GM18499 (cell line): ENCODE results near the gene SPOCK2.
"Not testable (repeated sequence)": the region's sequence is repeated elsewhere in the genome, so short reads cannot be mapped to it uniquely, and the experiment has no call there.

ENCODE experiments used
- ATAC-seq: cut with Tn5 transposase; IDR thresholded peaks from one replicate; pipeline ENCODE4 v1.9.1; 2021; ENCODE audit warnings: moderate number of reproducible peaks; ENCODE audit not compliant: insufficient read depth, unreplicated experiment

SPOCK2 gene

DNA sequence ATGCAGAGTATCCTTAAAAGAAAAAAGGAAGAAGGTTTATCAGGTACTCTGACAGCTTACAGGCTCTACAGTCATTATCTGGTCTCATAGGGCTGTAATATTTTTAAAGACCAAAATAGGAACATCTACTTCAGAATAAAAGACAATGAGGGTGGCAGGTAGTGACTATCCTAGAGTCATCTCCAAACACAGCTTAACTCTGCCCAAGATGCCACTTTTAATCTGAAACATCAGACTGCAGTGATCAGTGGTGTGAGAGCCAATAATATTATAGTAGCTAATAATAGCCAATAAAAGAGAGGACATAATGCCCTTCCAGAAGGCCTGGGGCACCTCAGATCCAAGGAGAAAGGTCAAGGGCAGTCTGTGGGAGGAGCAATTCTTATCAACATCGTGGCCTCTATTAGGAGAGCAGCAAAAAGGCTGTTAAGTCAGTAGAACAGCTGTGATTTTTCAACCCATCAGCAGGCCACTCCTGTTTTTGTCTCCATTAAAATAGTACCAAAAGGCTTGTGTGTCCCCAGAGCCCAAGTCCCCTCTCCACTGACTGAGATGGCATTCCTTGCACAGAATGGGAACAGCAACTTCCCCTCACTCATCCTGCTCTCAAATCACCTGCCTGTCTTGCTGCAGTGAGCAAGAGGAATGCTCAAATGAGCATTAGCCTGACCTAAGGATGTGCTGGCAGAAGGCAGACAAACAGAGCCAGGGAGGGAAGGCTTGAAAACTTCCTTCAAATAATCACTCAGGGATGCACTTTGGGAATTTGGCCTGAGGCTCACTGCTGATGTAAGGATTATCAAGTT, 20.7 kb upstream of the SPOCK2 start:
- ATAC-seq: no peak

DNA sequence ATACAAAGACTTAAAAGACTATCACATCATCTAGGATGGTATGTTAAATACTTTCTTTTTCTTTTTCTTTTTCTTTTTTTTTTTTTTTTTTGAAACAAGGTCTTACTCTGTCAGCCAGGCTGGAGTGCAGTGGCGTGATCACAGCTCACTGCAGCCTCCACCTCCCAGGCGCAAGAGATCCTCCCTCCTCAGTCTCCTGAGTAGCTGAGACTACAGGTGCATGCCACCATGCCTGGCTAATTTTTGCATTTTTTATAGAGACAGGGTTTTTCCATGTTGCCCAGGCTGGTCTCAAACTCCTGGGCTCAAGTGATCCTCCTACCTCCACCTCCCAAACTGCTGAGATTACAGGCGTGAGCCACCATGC, 19.6 kb upstream of the SPOCK2 start:
- ATAC-seq: not testable (repeated sequence)

DNA sequence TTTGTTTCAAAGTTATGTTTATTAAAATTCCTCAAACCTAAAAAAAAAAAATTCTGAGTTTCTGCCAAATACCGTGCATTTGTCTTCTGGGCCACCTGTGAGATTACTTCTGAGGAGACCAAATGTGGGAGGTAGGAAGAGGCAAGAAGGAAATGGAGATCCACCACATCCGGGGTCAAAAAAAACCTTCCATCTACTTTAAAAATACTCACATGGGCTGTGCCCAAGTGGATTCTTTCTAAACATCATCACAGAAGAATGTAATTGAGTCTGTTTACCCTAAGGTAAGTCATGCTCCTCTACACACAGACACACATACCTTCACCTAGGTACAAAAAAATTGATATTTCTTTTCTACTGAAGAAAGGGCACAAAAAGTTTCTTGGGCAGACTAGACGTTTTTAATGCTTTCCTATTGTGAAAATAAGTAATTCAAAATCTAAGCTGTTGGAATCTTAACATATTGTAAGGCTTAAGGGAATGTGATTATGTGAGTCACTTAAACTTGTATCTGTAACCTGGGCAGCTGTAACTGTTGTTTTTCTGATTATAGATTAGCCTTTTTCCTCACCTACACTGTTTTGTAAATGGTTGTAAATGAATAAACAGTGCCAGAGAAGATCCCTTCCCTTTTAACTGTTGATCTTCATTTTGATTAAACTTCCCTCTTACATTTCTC, 19.1 kb upstream of the SPOCK2 start:
- ATAC-seq: no peak

DNA sequence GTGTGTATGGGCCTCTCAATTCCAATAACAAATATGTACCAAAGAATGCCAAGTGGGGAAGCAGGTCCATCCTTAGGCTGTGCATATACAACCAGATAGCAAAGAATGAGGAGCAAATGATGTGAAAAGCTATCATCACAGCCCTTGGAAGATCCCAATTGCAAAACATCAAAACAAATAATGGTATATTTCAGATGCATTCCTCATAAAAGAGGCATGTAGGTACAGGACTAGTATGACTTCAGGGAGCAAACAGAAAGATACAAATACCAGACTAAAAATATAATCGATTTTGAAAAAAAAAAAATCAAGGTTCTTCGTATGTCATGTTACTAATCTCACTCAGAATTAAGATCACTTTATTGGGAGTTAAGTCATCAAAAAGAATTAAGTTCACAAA, 18.5 kb upstream of the SPOCK2 start:
- no peak for ATAC-seq

DNA sequence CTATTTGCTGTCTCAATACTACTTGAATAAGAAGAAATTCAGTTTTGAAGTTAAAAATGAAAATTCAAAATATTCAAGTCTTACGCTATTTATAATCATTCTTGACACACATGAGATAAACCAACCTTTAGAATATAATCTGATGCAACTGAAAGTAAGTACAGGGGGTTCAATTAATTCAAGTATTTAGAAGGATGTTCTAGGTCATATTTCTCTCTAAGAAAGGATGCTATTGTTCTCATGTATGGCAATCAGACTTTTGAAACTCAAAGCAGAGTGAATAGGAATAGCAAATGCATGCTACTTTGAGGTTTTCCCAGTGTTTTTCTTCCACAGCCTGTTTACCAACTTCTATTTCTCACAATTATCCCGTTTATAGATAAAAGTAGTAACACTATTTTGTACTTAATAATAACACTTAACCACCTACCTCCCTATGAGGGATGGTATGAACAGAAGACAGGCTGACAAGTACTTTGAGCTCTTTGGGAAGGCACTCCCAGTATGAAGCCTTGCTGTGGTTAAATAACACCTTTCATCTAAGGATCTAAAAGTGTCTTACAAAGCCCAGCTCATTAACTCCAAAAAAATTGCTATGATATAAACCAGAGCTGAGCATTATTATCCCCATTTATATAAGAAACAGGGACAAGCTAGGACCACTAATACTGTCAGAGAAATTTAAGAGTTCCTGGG, 18.0 kb upstream of the SPOCK2 start:
- no peak for ATAC-seq

DNA sequence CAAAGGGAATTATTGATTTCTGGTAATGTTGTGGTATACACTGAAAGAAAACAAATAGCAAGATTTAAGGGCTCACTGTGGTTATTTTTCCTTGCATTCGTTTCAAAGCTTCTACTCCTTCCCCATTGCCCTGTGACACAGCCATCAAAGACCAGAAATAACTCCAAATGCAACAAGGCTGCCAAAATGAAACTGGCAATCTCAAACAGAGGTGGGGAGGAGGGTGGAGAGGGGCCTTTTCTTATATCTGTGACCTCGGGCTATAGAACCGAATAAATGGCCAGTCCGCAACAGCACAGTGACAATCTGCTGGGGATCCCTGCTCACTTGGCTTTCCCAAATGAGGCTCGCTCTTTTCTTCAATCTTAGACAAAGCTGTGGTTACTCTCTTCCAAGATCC, 17.4 kb upstream of the SPOCK2 start:
- no peak for ATAC-seq

DNA sequence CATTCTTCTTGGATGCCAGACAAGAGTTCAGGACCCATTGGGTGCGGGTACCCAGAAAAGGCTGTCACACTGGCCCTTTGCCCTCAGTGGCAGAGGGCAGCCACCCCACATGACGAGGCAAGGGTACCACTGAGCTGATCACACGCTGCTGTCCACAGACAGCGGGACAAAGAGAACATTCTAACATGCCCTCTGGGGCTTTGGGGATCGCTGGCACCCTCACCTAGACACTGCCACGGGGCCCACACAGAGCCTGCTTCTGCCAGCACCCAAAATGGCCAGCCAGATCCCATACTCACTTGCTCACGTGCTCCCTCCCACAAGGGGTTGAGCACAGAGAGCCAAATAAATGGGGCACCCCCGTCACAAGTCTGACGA, 16.7 kb upstream of the SPOCK2 start:
- ATAC-seq: no peak

DNA sequence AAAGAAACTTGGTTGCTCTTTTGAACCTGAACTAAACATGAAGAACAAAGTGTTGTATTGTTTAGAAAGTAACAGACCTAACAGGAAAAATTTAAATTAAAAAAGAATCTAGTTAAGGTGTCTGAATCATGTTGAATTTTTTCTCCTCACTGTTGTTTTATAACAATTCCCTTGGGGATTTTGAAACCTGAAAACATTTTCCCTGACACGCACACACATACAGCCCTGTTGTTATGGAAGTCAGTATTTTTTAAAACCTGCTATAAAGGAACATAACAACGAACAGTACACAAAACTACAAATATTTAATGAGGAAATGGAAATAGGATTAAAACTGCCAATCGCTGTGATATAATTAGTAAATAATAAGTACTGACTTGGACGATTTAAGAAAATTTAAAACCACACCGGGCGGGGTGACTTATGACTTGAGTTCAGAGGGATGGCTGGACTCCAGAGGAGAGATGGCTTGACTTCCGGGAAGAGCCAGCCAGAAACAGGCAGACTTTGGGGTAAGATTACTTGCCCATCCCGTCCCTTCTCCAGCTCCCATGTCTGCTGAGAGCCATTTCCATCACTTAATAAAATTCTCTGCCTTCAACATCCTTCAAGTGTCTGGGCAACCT, 16.2 kb upstream of the SPOCK2 start:
- no peak for ATAC-seq

DNA sequence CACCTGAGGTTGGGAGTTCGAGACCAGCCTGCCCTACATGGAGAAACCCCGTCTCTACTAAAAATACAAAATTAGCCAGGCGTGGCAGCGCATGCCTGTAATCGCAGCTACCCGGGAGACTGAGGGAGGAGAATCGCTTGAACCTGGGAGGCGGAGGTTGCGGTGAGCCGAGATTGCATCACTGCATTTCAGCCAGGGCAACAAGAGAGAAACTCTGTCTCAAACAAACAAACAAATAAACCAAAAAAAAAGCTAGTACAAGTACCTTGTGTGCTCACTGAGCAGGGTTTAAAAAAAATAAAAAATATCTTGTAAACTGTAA, 11.2 kb upstream of the SPOCK2 start:
- ATAC-seq: no peak

DNA sequence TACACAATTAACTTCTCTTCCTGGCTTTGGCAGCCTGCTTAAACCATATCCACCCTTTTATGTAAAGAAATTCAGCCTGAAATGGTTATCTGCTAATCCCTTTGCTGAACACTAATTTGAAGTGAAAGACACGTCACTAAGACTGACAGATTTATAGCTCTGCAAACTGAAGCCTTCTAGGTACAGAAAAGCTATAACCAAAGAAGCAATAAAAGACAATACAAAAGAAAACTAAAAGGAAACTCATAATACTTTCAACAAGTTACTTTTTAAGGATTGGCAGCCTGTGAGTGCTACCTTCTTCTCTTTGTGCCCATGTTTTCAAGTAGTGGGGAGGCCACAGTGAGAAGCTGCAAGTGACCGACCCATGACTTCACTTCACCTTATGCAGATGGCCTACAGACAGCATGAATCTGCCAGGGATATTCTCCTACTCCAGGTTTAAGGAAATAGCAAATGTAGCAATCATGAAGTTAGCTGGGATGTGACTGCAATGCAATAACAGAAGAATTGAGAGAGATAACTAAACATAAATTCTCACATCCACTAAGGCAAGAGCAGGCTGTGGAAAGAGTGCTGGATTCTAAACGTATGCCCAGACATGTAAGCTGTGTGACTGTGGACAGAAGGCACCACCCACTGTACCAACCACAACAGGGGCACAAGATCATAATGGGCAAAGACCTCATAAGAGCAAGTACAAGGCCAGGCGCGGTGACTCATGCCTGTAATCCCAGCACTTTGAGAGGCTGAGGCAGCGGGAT, 10.7 kb upstream of the SPOCK2 start:
- no peak for ATAC-seq

DNA sequence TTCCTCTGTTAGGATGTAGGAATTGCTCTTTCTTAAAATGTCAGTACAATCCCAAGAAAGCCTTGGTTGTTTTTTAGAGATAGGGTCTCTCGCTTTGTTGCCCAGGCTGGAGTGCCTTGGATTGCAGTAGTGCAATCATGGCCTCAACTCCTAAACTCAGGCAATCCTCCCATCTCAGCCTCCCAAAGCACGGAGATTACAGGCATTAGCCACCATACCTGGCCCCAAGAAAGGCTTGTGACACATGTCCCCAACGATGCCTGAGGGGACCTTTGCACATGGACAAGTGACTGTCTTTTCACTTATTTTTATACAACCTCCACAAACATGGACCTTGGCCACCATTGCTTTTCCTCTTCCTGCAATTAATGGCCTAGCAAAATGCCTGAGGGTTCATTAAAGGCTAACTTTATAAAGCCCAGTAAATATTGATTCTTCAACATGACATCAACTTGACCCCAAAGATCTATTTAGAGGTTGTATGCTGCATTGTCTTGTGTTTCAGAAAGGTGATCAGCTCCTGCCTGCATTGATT, 10.0 kb upstream of the SPOCK2 start:
- ATAC-seq: no peak

DNA sequence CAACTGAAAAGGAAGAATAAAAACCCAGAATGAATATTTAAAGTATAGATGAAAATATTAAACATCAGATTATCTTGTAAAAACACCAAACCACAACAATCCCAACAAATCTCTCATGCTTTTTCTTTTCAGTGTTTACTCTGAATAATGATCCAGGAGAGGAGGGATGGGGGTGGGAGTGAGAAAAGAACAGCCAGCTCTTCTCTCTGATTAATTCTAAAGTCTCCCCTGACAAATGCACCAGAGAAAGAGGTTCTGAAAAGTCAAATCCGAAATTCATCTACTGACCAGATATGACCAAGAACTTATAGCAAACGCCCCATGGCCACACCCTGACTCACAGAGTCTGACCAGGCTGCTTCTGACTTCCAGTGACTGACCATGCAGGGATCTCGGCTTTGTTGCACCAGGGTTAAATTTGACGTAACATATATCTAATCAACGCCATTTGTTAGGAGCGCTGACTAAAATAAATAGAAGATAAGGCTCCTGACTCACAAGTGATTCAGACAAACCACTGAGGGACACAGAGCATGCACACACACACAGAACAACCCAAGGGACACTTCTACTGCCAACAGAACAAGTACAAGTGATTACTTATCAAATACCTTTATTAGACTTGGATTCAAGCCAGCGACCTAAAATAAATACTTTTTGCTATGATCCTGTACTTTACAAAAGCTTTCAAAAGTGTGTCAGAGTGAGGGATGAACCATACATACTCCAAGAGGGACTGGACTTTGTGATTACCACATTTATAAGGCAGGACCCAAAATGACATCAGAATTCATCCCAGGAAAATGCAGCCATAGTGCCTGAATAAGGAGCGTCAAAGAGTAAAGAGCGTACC, 9.3 kb upstream of the SPOCK2 start:
- no peak for ATAC-seq

DNA sequence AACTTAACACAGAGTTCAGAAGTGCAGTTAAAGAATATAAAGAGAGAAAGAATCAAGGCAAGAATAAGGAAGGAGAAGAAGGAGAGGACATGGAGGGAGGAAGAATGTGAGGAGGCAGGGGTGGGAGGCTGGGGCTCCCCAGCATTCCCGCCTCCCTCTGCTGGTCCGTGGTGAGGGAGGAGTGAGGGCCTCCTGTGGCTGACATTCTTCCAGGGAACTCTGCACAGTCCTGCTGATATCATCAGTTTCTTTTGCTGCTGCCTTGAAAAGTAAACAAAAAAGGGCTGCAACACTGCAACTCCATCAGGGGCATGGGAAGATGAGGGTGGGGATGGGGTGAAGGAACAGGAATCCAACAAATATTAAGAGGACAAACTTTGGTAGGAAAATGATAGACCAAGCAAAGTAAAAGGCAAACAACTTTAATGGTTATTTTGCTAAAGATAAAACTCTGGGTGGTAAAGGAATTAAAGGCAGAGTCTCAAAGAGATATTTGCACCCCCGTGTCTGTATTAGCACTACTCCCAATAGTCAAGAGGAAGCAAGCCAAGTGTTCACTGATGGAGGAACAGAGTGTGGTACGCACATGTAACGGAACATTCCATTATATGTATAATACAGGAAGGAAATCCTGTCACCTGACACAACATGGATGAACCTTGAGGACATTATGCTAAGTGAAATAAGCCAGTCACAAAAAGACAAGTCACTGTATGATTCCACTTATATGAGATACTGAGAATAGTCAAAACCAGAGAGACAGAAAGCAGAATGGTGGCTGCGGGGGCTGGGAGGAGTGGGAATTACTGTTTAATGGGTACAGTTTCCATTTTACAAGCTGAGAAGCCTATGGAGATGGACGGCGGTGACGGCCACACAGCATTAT, 8.0 kb upstream of the SPOCK2 start:
- ATAC-seq: no peak

DNA sequence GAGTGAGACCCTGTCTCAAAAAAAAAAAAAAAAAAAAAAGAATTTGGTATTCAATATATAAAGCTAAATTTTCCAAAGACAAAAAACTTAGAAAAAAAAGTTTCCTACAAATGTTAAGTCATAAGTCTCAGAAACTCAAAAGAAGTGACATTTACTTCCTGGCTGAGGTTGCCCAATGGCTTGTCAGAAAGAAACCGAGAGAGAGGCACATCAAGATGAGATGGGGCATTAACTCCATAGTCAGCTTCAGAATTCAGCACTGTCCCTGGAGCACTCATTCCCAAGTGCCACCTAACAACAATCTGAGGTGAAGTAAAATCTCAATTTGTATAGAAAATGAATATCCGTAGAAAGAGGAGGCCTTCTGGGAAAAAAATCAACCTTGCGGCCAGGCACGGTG, 6.8 kb upstream of the SPOCK2 start:
- no peak for ATAC-seq

DNA sequence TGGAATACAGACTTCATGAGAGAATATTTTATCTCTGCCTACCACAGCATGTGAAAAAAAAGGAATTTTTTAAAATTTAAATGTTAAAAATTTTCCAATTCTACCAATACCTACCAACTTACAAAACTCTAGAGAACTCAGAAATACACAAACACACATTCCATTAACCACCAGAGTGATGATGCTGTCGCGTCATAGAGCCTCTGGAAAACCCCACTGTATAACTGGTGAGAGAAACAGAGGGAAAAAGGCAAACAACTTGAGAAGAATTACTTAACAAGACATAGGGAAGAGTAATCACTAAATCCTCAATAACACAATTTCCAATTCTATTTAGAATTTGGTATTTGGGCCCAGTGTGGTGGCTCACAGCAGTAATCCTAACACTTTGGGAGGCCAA, 6.2 kb upstream of the SPOCK2 start:
- ATAC-seq: no peak

DNA sequence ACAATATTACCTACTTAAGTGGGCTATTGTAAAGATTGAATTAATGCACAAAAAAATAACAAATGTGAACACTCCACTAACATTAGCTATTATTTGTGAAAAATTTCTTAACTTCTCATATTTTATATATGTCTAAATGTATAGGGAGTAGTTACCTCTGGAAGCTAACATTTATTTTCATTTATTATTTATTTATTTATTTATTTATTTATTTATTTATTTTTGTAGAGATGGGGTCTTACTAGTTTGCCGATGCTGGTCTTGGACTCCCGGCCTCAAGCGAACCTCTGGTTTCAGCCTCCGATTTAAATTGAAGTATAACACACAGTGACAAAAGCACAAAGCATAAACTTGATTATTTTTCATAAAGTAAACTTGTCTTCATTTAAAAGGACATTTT, 5.1 kb upstream of the SPOCK2 start:
- ATAC-seq: no peak

DNA sequence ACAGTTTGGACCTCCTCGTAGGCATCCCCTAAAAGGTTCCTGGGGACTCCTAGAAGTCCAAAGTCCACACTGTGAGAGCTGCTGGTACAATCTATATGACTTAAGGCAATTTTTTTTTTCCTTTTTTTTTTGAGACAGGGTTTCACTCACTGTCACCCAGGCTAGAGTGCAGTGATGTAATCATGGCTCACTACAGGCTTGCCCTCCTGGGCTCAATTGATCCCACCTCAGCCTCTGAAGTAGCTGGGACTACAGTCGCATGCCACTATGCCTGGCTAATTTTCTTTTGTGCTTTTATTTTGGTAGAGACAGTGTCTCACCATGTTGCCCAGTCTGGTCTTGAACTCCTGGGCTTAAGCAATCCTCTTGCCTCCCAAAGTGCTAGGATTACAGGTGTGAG, 4.6 kb upstream of the SPOCK2 start:
- no peak for ATAC-seq

DNA sequence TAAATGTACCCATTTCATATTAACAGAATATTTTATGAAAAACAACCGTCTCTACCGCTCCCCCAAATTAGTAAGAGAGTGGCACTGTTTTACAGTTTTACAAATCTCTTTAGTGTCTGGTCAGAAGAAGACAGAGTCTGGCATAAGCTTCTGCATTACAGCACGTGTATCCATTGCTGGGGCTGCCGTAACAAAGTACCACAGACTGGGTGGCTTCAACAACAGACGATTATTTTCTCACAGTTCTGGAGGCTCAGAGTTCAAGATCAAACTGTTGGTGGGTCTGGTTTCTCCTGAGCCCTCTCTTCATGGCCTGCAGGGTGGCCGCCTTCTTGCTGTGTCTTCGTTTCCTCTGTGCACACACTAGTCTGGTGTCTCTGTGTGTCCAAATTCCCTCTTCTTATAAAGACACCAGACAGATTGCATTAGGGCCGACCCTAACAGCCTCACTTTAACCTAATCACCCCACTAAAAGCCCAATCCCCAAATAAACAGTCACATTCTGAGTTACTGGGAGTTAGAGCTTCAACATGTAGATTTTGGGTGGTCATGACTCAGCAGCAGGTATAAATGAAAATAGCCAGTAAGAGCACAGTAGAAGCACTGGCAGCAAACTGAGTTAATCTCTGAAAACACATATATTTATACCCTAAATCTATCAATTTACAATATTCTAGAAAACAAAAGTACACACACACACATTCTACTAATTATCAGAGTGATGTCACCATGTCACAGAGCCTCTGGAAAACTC, 4.0 kb upstream of the SPOCK2 start:
- no peak for ATAC-seq
